Gastroesophageal sphincter (tissue), 3 donors: ENCODE measurements around the gene FBLN1.

Experiments
- CTCF ChIP-seq, 4 experiments: fragments of 200-600 bp in 2 of 4; fragments of 450-650 bp in 2 of 4; sonication (generic) in 1 of 4; IDR thresholded peaks; one replicate each; pipeline ENCODE4 v1.5.1; 2017 to 2019; ENCODE audit warnings: antibody characterized with exemption in 4 of 4, mild to moderate bottlenecking in 2 of 4, moderate library complexity in 2 of 4
- POLR2A ChIP-seq, 2 donors: fragments of 450-650 bp; IDR thresholded peaks; one replicate each; pipeline ENCODE4 v1.6.1; 2017; ENCODE audit warnings: antibody characterized with exemption in 2 of 2, mild to moderate bottlenecking in 2 of 2, moderate library complexity in 1 of 2
- POLR2AphosphoS5 ChIP-seq: sonication (generic); formaldehyde crosslinking; IDR thresholded peaks from one replicate; pipeline ENCODE4 v1.6.1; 2017; ENCODE audit warnings: antibody characterized with exemption

- TF ChIP-seq CTCF (IDR thresholded peaks at IDR 0.05): no peak
- TF ChIP-seq POLR2A (IDR thresholded peaks at IDR 0.05): no peak
- no peak for TF ChIP-seq POLR2AphosphoS5
Measured at GRCh38 chr22:45518580-45518991, 15.9 kb downstream of the FBLN1 start.
